IPS DF 19.7 (cell line): ENCODE data around the gene FKBP5.
"Not testable (repeated sequence)": the region's sequence is repeated elsewhere in the genome, so short reads cannot be mapped to it uniquely, and the experiment has no call there.

ENCODE experiments used
- DNase-seq: peaks from one replicate; pipeline ENCODE4 v3.0.0-alpha.2; 2013; ENCODE audit warnings: low read depth, low spot score

Gene FKBP5

DNA sequence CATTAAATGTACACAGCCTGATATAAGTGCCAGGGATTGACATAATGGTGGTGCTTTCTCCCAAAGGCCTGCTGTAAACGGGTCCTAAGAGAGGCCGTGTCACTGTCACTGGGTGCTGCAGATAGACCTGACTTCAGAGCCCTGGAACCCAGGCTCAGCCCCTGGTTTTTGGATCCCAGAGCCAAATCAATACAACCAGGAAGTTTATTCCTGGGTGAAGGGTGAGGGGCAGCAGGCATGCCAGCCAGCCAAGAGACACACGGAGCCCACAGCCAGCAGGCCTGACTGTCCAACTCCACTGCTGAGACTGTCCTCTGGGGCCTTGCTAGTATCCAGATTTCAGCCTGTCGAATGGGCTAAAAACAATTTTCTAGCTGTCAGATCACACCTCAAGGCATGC is 35.3 kb upstream of the FKBP5 start:
- no peak for DNase-seq

DNA sequence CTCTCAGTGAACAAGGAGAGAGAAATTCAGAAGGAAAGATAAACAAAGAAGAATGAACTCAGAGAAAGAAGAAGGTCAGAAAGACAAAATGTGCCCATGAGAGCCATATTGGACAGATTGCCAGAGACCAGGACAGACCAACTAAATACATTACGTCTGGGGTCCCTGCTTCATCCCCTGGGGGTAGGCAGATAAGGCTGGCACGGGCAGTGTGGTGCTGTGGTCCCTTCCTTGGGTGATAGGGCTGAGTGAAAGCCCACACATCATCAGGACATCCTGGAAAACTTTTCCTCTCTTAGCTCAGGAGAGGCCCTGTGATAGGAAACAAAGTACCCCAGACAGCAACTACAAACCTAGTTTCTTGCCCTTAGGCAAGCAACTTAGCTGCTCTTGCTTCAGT is 34.9 kb upstream of the FKBP5 start:
- no peak for DNase-seq

- no peak for DNase-seq
Observed at GRCh38 chr6:35722121-35722761, 33.5 kb upstream of the FKBP5 start.

DNA sequence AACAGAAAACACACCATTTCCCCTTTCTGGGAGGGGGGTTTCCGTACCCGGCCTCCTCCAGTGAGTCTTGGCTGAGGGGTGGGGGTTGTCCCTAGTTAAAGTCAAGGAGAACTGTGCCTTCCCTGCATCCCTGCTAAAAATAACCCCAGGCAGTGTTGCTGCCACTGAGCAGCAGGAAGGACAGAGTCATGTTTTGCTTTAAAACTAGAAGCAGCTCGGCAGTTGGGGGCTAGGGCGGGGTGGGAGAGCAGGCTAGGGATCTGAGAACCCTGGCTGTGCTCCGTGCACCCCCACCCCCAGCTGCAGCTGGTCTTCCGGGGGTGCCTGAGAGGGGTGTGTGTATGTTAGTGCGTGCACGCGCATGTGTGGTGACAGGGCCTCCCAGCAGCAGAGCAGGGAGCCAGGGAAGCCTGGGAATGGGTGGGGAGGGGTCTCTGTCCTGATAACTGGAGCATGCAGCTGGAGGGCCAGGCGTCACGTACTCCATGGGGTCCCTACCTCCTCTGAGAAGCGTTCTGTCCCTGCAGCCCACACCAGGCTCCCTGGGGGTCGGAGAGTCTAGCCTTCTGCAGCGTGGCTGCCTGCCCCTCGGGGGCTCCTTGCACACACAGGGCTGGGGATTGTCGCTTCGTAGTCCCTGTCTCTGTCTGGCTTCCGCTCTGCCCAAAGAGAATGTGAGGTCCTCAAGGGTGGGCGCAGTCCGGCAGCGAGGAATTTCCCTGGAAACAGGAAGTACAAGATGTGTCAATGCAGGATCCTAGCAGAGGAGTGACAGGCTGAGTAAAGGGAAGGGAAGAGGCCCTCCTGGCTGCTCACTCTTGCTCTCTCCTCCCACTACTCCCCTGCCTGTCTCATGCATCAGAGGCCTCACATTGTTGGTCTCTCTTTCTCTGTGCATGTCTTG is 31.4 kb upstream of the FKBP5 start:
- DNase-seq: no peak

DNA sequence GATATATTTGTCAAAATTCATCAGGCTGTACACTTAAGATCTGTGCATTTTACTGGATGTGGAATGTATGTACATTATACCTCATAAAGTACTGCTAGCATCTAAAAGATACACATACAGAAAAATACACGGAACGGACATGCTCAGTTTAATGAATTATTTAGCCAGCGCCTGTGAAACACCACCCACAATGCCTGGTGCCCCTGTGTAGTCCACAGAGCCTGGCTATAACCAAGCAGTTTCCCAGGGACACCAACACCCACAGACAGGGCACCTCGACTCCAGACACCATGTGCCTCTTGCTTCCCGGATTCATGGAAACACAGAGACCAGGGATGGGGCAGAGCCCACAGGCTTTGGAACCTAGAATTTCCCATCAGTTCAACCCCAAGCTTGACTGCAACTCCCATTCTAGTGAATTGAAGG is 30.7 kb upstream of the FKBP5 start:
- DNase-seq: no peak

GRCh38 chr6:35718911-35719381 is 30.2 kb upstream of the FKBP5 start:
- no peak for DNase-seq

- no peak for DNase-seq
Observed at GRCh38 chr6:35718375-35718736, 29.6 kb upstream of the FKBP5 start.

DNA sequence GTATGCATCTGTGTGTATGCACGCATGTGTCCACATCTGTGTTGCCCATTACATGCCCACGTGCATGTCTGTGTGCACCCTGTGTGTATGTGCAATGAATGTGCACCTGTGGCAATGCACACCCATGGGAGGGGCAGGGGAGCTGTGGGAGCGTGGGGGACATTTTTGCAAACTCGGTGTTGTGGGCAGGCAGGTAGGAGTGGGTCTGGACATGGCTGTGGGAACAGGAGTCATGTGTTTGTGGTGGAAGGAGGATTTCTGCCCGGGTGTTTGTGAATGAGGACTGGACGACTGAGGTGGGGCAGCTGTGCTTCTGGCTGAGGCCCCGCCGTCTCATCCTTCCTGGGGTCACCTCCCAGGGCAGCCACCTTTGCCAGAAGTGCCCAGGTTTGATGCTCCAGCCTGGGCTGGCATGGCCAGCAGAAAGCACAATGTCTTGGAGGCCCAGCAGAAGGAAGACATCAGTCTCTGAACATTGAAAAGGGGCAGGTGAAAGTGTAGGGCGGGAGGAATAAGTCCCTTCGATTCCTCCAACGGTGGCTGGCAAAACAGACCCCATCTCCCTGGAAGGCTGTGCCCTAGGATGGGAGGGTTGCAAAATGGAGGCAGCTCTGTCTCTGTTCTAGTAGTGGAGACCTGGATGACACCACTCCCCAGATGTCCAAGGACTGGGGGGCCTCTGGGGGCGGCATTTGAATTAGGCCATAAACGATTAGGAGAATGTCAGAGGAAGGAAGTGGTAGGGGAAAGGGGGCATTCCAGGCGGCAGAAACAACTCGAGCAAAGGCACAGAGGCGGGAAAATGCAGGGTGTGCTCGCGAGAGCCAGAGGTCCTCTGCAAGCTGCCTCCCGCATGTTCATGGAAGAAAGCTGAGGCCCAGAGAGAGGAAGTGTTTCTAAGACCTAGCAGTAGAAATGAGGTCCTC is 29.0 kb upstream of the FKBP5 start:
- DNase-seq: no peak

GRCh38 chr6:35716798-35717197 is 28.1 kb upstream of the FKBP5 start:
- no peak for DNase-seq

DNA sequence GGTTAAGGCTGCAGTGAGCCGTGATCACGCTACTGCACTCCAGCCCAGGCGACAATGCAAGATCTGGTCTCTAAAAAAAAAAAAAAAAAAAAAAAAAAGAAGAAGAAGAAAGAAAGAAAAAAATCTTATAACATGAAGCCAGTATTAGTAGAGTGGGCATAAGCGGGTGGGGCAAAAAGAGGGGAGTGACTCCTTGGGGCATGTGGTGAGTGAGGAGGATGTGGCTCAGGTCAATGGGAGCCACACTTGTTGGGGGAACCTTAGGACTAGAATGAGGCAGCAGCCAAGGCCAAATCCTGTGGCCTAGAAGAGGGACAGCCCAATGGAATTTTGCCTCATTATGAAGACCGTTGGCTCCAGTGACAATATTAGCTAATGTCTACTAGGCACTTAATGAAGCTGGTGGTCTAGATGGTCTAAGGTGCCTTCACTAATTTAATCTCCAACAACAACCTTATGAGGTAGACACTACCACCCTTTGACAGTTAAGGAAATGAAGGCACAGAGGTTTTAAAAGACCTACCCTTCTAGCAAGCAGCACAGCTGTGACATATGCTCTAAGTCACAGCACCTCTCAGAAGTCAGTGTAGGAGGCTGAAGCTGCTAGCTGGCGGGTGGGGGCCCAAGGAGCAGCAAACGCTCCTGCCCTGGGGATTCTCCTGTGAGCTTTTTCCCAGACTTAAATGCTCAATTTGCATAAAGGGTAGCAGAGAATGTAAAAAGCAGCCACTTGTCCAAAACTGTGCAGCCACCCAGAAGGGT is 24.5 kb upstream of the FKBP5 start:
- DNase-seq: no peak

- no peak for DNase-seq
Observed at GRCh38 chr6:35711731-35712130, 23.0 kb upstream of the FKBP5 start.

- DNase-seq: no peak
Observed at GRCh38 chr6:35710241-35710847, 21.6 kb upstream of the FKBP5 start.

GRCh38 chr6:35708585-35708984 is 19.9 kb upstream of the FKBP5 start:
- DNase-seq: no peak

DNA sequence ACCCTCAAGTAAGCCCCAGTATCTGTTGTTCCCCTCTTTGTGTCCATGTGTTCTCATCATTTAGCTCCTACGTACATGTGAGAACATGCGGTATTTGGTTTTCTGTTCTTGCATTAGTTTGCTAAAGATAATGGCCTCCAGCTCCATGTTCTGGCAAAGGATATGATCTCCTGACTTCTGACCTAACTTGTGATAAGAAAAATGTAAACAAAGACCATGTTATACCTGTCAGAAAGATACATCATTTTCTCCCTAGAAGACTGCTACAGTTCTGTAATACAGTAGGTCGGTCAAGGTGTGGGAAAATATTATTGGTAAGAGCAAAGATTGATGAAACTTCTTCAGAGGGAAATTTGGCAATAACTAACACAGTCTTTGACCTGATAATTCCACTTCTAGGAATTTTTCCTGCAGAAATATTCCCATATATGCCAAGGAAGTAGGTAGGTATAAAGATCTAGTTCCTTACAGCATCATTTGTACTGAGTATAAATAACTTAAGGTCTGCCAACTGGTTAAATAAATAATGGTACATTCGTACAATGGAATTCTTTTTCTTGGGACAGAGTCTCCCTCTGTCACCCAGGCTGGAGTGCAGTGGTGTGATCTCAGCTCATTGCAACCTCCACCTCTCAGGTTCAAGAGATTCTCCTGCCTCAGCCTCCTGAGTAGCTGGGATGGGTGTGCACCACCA is 19.1 kb upstream of the FKBP5 start:
- no peak for DNase-seq

DNA sequence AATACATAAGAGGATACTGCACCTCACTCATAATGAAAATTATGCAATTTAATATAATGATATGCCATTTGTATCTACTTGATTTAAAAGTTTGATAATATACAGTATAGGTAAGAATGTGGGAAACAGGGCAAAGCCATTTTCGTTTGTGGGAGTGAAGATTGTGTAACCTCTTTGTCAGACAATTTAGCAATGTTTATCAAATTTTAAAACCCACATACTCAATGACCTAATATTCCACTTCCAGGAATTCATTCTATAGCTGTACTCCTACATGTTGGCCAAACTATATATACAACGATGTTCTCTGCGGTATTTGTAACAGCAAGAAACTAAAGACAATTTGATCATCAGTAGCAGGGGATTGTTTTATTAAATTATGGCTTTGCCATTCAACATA is 17.8 kb upstream of the FKBP5 start:
- no peak for DNase-seq

DNA sequence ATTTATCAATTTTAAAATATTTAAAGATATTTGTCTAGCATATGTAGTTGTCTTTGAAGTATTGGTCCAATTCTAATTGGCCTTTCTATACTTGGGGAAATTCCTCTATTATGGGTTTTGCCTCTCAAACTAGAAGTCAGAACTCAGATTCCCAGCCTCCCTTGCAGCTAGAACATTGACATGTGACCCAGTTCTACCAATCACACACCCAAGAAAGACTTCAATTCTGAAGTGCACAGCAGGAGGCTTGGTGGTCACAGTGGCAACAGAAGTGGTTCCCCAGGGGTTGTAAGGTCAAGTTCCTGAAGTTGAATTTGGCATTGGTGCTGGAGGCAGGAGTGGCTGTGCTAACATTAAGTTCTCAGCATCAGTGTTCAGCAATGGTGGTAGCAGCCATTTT is 14.8 kb upstream of the FKBP5 start:
- DNase-seq: no peak

DNA sequence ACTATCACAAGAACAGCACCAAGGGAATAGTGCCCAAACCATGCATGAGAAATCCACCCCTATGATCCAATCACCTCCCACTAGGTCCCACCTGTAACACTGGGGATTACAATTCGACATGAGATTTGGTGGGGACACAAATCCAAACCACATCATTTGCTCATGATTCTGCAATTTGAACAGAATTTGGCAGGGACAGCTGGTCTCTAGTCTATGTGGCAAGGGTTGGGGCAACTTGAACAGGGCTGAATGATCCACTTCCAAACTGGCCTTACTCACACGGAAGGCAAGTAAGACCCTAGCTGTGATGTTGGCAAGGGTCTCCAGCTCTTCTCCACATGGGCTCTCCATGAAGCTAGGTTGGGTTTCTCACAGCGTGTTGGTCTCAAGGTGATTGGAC is 10.1 kb upstream of the FKBP5 start:
- DNase-seq: no peak

GRCh38 chr6:35698430-35698829 is 9.7 kb upstream of the FKBP5 start:
- DNase-seq: not testable (repeated sequence)

GRCh38 chr6:35694462-35694861 is 5.7 kb upstream of the FKBP5 start:
- no peak for DNase-seq
